GM23338 (cell line): ENCODE data around the gene ZER1. TPM values are rescaled to one million over a fixed set of nuclear protein-coding genes. Genes with fewer than 3 reads are reported as not detected.

Experiments
- ATAC-seq: fragments of 200-7000 bp; cut with Tn5 transposase; 3 replicates; pipeline ENCODE4 v1.9.1; 2020
- DNase-seq: peaks from one replicate; pipeline ENCODE4 v3.0.0-alpha.2; 2015; ENCODE audit warnings: low spot score
- H2AFZ ChIP-seq: fragments of 200-600 bp; sonication (generic); 2 replicates; pipeline ENCODE4 v1.8.0; 2016; ENCODE audit warnings: antibody characterized with exemption, mild to moderate bottlenecking, moderate library complexity
- H3F3A ChIP-seq: fragments of 200-600 bp; sonication (generic); replicated peaks from 2 replicates; pipeline ENCODE4 v1.8.0; 2017; ENCODE audit warnings: antibody characterized with exemption, mixed run types, low read depth
- H3K27ac ChIP-seq: fragments of 200-600 bp; sonication (generic); 2 replicates; pipeline ENCODE4 v1.6.1; 2016; ENCODE audit warnings: low read depth
- H3K27me3 ChIP-seq: fragments of 200-600 bp; sonication (generic); 2 replicates; pipeline ENCODE4 v1.8.0; 2016; ENCODE audit warnings: mild to moderate bottlenecking, mixed run types, moderate library complexity; ENCODE audit not compliant: insufficient read depth
- H3K36me3 ChIP-seq: fragments of 200-600 bp; sonication (generic); 2 replicates; pipeline ENCODE4 v1.8.0; 2016; ENCODE audit warnings: mild to moderate bottlenecking; ENCODE audit not compliant: insufficient read depth
- H3K4me1 ChIP-seq: fragments of 200-600 bp; sonication (generic); 2 replicates; pipeline ENCODE4 v1.8.0; 2016; ENCODE audit warnings: mild to moderate bottlenecking, moderate library complexity; ENCODE audit not compliant: insufficient read depth
- H3K4me2 ChIP-seq: fragments of 200-600 bp; sonication (generic); 2 replicates; pipeline ENCODE4 v1.7.1; 2017; ENCODE audit warnings: mixed run types
- H3K4me3 ChIP-seq: fragments of 200-600 bp; sonication (generic); 2 replicates; pipeline ENCODE4 v1.6.1; 2016; ENCODE audit warnings: mixed run types
- H3K79me2 ChIP-seq: fragments of 200-600 bp; sonication (generic); replicated peaks from 2 replicates; pipeline ENCODE4 v1.8.0; 2017; ENCODE audit warnings: mild to moderate bottlenecking; ENCODE audit not compliant: insufficient read depth
- H3K9me2 ChIP-seq: fragments of 200-600 bp; sonication (generic); 2 replicates; pipeline ENCODE4 v1.8.0; 2017; ENCODE audit not compliant: insufficient read depth
- H4K20me1 ChIP-seq: fragments of 200-600 bp; sonication (generic); replicated peaks from 2 replicates; pipeline ENCODE4 v1.8.0; 2017; ENCODE audit warnings: mild to moderate bottlenecking; ENCODE audit not compliant: insufficient read depth
- H3K27ac Mint-ChIP-seq: 2 replicates; pipeline ENCODE4 v1.8.0; 2020; ENCODE audit warnings: inconsistent platforms, mild to moderate bottlenecking, moderate library complexity, mixed read lengths
- H3K27me3 Mint-ChIP-seq: 3 replicates; pipeline ENCODE4 v1.8.0; 2022; ENCODE audit warnings: low read depth, mild to moderate bottlenecking, moderate library complexity, mixed read lengths, inconsistent platforms; ENCODE audit not compliant: insufficient read depth, poor library complexity
- H3K36me3 Mint-ChIP-seq: 3 replicates; pipeline ENCODE4 v1.8.0; 2021; ENCODE audit warnings: low read depth, mild to moderate bottlenecking, inconsistent platforms, moderate library complexity, mixed read lengths
- H3K4me1 Mint-ChIP-seq: 3 replicates; pipeline ENCODE4 v1.8.0; 2020; ENCODE audit warnings: mild to moderate bottlenecking, inconsistent platforms, mixed read lengths
- H3K4me3 Mint-ChIP-seq: 3 replicates; pipeline ENCODE4 v1.8.0; 2021; ENCODE audit warnings: moderate library complexity, mild to moderate bottlenecking, inconsistent platforms, mixed read lengths
- H3K9me3 Mint-ChIP-seq: 3 replicates; pipeline ENCODE4 v1.8.0; 2020; ENCODE audit warnings: moderate library complexity, mild to moderate bottlenecking, inconsistent platforms, mixed read lengths
- EZH2phosphoT487 ChIP-seq: fragments of 200-600 bp; sonication (generic); IDR thresholded peaks from one replicate; pipeline ENCODE4 v1.8.1; 2018; ENCODE audit warnings: antibody characterized with exemption; ENCODE audit not compliant: unreplicated experiment
- POLR2AphosphoS5 ChIP-seq: IDR thresholded peaks from 2 replicates; pipeline ENCODE4 v1.6.1; 2016; ENCODE audit warnings: antibody characterized with exemption, low read depth
- polyA plus RNA-seq: library from polyadenylated mRNA; unstranded; fragments of >200 nt; fragmentation: Nextera tagmentation; extraction: Ambion mirVana; gene quantifications from 2 replicates; pipeline ENCODE4 v1.2.1, GENCODE V29; 2016
- total RNA-seq: library from RNA; depleted of rRNA; stranded (reverse); fragments of >200 nt; shearing (Covaris generic); gene quantifications from 2 replicates; pipeline ENCODE4 v1.2.3, GENCODE V29; 2014
- TF ChIP-seq, protein P1 (sequence below): fragments of 250-450 bp; sonication (Bioruptor Pico); IDR thresholded peaks from 2 replicates; pipeline ENCODE4 v1.5.0; 2020; ENCODE audit warnings: mild to moderate bottlenecking, moderate library complexity
- TF ChIP-seq, protein P2 (sequence below): IDR thresholded peaks from 2 replicates; pipeline ENCODE4 v1.6.1; 2016; ENCODE audit warnings: antibody characterized with exemption

Gene ZER1
- total and polyA plus RNA-seq, 2 experiments from 2014 or later: 7.0 to 23.9 TPM

DNA sequence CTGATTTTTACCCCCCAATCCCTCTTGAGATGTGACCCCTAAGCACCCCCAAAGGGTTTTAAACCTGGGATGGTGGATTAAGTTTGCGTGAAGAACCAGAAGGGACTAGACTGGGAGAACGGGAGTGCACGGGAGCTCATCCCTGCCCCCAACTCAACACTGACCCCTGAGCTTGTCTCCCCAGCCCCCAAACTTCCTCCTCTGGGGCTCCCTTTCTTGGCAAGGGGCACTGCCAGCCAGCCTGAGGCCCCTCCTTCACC lies 87.7 kb downstream of the ZER1 start:
- peak overlapping the region; percentile 93 for H3K4me3 ChIP-seq
- H3K27me3 Mint-ChIP-seq: peaks cover 32% of the 10 kb centered on the region
- H3K79me2 ChIP-seq: peaks cover 50% of the 10 kb centered on the region
- H3K27me3 ChIP-seq: no peaks in the 10 kb centered on the region
- H3K4me2 ChIP-seq: peak overlapping the region; percentile 99
- peak overlapping the region; percentile 100 for H3K27ac ChIP-seq
- ATAC-seq: peak; percentile 0; the same call in 2 of the 3 replicates
- no peaks in the 10 kb centered on the region for H3K9me2 ChIP-seq
- peak overlapping the region; percentile 100 for H3K27ac Mint-ChIP-seq
- peaks cover 13% of the 10 kb centered on the region for H3K9me3 Mint-ChIP-seq
- peaks cover 60% of the 10 kb centered on the region for H3K36me3 Mint-ChIP-seq
- H3K4me3 Mint-ChIP-seq: peak overlapping the region; percentile 100
- TF ChIP-seq, protein P1, sequence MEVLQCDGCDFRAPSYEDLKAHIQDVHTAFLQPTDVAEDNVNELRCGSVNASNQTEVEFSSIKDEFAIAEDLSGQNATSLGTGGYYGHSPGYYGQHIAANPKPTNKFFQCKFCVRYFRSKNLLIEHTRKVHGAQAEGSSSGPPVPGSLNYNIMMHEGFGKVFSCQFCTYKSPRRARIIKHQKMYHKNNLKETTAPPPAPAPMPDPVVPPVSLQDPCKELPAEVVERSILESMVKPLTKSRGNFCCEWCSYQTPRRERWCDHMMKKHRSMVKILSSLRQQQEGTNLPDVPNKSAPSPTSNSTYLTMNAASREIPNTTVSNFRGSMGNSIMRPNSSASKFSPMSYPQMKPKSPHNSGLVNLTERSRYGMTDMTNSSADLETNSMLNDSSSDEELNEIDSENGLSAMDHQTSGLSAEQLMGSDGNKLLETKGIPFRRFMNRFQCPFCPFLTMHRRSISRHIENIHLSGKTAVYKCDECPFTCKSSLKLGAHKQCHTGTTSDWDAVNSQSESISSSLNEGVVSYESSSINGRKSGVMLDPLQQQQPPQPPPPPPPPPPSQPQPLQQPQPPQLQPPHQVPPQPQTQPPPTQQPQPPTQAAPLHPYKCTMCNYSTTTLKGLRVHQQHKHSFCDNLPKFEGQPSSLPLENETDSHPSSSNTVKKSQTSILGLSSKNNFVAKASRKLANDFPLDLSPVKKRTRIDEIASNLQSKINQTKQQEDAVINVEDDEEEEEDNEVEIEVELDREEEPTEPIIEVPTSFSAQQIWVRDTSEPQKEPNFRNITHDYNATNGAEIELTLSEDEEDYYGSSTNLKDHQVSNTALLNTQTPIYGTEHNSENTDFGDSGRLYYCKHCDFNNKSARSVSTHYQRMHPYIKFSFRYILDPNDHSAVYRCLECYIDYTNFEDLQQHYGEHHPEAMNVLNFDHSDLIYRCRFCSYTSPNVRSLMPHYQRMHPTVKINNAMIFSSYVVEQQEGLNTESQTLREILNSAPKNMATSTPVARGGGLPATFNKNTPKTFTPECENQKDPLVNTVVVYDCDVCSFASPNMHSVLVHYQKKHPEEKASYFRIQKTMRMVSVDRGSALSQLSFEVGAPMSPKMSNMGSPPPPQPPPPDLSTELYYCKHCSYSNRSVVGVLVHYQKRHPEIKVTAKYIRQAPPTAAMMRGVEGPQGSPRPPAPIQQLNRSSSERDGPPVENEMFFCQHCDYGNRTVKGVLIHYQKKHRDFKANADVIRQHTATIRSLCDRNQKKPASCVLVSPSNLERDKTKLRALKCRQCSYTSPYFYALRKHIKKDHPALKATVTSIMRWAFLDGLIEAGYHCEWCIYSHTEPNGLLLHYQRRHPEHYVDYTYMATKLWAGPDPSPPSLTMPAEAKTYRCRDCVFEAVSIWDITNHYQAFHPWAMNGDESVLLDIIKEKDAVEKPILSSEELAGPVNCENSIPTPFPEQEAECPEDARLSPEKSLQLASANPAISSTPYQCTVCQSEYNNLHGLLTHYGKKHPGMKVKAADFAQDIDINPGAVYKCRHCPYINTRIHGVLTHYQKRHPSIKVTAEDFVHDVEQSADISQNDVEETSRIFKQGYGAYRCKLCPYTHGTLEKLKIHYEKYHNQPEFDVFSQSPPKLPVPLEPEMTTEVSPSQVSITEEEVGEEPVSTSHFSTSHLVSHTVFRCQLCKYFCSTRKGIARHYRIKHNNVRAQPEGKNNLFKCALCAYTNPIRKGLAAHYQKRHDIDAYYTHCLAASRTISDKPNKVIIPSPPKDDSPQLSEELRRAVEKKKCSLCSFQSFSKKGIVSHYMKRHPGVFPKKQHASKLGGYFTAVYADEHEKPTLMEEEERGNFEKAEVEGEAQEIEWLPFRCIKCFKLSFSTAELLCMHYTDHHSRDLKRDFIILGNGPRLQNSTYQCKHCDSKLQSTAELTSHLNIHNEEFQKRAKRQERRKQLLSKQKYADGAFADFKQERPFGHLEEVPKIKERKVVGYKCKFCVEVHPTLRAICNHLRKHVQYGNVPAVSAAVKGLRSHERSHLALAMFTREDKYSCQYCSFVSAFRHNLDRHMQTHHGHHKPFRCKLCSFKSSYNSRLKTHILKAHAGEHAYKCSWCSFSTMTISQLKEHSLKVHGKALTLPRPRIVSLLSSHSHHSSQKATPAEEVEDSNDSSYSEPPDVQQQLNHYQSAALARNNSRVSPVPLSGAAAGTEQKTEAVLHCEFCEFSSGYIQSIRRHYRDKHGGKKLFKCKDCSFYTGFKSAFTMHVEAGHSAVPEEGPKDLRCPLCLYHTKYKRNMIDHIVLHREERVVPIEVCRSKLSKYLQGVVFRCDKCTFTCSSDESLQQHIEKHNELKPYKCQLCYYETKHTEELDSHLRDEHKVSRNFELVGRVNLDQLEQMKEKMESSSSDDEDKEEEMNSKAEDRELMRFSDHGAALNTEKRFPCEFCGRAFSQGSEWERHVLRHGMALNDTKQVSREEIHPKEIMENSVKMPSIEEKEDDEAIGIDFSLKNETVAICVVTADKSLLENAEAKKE: no peak
- no peaks in the 10 kb centered on the region; the same call in 1 of the 2 replicates for H3K36me3 ChIP-seq
- H3K4me1 Mint-ChIP-seq: peaks cover 37% of the 10 kb centered on the region
- peaks cover 39% of the 10 kb centered on the region for H3K4me1 ChIP-seq
- H2AFZ ChIP-seq: no peak overlapping the region
- peaks cover 34% of the 10 kb centered on the region for H4K20me1 ChIP-seq
- no peak for DNase-seq
- H3F3A ChIP-seq: peaks cover 48% of the 10 kb centered on the region

DNA sequence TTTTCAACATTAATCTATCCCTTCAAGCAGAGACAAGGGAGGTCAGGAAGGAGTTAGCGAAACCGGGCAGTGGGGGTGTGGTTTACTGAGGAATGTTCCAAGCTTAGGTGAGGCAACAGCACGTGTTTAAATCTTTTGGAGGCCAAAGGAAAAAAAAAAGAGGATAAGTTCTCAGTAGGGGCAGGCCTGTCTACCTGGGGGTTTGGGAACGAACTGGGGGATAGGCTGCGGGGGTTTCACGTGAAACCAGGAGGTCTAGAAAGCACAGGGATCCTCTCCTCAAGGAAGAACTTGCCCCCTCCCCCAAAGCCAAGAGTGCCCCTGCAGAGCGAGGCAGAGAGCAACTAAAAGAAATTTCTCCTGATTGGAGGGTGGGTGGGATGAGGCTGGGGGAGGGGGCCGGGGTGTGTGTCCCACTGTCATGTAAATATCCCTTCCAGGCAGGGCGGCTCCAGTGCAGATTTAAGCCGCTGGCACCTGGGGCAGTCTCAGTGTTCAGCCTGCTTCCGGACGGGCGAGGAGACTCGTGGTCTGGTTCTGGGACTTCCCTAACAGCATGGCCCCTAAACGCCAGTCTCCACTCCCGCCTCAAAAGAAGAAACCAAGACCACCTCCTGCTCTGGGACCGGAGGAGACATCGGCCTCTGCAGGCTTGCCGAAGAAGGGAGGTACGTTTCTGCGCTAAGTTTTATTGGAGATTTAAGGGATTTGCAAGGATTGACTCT lies 88.2 kb downstream of the ZER1 start:
- no peak overlapping the region for H2AFZ ChIP-seq
- no peaks in the 10 kb centered on the region; the same call in 1 of the 2 replicates for H3K36me3 ChIP-seq
- peaks cover 39% of the 10 kb centered on the region for H3K4me1 ChIP-seq
- ATAC-seq (peak; percentile 74), DNase-seq (peak; percentile 97)
- H4K20me1 ChIP-seq: peaks cover 34% of the 10 kb centered on the region
- peak overlapping the region; percentile 100 for H3K4me3 Mint-ChIP-seq
- H3K27me3 Mint-ChIP-seq: peaks cover 31% of the 10 kb centered on the region
- peak overlapping the region; percentile 99 for H3K4me2 ChIP-seq
- H3K4me1 Mint-ChIP-seq: peaks cover 37% of the 10 kb centered on the region
- peaks cover 46% of the 10 kb centered on the region for H3F3A ChIP-seq
- peak overlapping the region; percentile 100 for H3K27ac ChIP-seq
- H3K36me3 Mint-ChIP-seq: peaks cover 60% of the 10 kb centered on the region
- H3K9me2 ChIP-seq: no peaks in the 10 kb centered on the region
- no peaks in the 10 kb centered on the region for H3K27me3 ChIP-seq
- peaks cover 13% of the 10 kb centered on the region for H3K9me3 Mint-ChIP-seq
- H3K27ac Mint-ChIP-seq: peak overlapping the region; percentile 100
- H3K4me3 ChIP-seq: peak overlapping the region; percentile 93
- peaks cover 49% of the 10 kb centered on the region for H3K79me2 ChIP-seq
- TF ChIP-seq, protein P1: no peak
- TF ChIP-seq EZH2phosphoT487: no peak
- TF ChIP-seq, protein P2, sequence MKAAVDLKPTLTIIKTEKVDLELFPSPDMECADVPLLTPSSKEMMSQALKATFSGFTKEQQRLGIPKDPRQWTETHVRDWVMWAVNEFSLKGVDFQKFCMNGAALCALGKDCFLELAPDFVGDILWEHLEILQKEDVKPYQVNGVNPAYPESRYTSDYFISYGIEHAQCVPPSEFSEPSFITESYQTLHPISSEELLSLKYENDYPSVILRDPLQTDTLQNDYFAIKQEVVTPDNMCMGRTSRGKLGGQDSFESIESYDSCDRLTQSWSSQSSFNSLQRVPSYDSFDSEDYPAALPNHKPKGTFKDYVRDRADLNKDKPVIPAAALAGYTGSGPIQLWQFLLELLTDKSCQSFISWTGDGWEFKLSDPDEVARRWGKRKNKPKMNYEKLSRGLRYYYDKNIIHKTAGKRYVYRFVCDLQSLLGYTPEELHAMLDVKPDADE: peak; percentile 52; the same call in 1 of the 2 replicates
- peak; percentile 99 for TF ChIP-seq POLR2AphosphoS5
